SKM-1 (cell line): ENCODE measurements around the gene CAPRIN2.
A peak's percentile ranks its signal among the peaks of the same experiment; 100 is the strongest.

Experiments
- DNase-seq: peaks from one replicate; lab custom pipeline; 2025; ENCODE audit not compliant: unreplicated experiment; lab: John Stamatoyannopoulos, UW

The CAPRIN2 gene

DNA sequence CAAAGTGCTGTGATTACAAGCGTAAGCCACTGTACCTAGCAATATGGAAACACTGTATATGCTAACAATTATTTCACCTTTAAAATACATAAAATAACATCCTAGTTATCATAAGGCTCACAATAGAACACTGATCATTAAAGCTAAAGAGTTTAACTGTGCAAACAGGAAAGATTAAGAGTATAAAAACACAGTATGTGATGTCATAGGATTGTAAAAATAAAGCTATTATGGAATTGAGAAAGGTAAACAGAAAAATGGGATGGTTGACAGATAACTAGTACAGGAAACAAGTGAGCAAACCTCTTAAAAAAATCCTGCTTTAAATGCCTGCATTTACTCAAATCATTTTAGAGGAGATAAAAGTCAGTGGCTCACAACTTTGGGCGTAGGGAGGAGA lies 48.3 kb downstream of the CAPRIN2 start:
- no peak for DNase-seq

- DNase-seq, result no peak
Measured at GRCh38 chr12:30701056-30701455, 53.7 kb downstream of the CAPRIN2 start.

DNA sequence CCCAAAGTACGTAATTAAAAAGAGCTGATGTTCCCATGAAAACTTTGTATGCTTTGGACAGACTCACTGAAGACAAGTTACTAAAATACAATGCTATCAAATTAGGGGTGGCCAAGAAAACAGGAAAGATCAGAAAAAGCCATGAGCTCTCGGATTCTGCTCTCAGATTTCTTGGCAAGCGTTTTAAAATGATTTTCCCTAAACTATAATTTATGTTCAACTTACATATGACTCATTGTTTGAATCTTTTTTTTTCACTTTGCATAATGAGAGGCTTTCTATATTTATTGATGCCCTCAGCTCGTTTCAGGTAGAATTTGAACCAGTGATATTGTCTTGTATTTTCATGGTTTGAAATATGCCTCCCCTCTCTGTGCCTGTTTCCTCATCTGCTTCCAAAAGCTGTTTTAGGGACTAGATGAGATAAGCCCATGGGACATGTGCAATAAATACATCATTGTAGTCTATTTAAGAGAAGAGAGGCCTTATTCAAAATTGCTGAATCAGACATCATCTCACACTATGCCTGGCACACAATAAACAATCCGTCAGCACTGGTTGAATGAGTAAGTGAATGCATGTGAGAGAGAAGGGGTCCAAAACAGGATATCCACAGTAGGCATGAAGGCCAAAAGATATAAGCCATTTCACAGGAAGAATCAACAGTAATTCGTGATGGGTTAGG lies 54.4 kb downstream of the CAPRIN2 start:
- DNase-seq, result no peak

DNA sequence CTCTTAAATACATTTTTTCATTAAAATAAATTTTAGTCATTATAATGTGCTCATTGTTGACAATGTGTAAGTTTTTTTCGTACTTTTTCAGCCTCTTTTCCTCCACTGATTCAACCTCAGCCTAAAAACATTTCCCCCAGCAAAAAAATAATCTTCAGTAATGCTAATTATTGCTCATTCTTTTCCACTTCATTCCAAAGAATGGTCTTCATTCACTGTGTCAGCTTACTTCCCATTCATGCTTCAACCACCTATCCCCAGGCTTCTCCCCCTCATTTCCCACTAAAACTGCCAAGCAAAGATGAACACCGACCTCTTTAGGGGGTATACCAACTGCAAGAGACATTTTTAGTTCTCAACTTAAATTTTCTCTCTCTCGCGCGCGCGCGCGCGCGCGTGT lies 56.4 kb downstream of the CAPRIN2 start:
- no peak for DNase-seq

- no peak for DNase-seq
Measured at GRCh38 chr12:30696943-30697342, 57.8 kb downstream of the CAPRIN2 start.

DNA sequence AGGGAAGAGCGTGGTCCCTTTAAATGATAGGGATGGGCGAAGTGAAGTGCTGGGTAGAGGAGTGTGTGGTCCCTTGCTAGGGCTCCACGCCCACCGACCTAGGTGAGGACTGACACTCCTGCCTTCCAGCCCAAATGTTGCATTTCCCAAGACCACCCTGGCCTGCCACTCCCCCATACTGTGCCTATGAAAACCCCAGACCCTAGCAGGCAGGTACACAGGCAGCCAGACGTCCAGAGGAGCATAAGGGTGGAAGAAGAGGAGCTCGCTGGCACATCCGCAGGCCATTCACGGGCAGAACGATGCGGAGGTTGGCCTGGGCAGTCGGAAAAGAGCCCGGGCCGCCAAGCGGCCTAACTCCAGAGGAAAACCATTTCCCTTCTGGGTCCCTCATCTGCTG lies 58.3 kb downstream of the CAPRIN2 start:
- no peak for DNase-seq

DNA sequence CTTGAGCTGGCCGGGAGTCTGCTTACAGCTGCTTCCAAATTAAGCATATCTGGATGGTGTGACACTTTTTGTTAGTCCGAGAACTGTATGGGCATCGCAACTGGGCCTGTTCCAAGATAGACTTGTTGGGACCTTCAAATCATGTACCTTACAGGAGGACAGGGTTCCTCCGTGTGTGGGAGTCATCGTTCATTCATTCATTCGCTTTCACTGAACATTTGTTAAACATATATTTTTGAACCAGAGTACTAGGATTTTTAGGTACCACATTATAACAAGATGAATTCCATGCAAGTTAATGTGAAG lies 58.7 kb downstream of the CAPRIN2 start:
- DNase-seq, result no peak

DNA sequence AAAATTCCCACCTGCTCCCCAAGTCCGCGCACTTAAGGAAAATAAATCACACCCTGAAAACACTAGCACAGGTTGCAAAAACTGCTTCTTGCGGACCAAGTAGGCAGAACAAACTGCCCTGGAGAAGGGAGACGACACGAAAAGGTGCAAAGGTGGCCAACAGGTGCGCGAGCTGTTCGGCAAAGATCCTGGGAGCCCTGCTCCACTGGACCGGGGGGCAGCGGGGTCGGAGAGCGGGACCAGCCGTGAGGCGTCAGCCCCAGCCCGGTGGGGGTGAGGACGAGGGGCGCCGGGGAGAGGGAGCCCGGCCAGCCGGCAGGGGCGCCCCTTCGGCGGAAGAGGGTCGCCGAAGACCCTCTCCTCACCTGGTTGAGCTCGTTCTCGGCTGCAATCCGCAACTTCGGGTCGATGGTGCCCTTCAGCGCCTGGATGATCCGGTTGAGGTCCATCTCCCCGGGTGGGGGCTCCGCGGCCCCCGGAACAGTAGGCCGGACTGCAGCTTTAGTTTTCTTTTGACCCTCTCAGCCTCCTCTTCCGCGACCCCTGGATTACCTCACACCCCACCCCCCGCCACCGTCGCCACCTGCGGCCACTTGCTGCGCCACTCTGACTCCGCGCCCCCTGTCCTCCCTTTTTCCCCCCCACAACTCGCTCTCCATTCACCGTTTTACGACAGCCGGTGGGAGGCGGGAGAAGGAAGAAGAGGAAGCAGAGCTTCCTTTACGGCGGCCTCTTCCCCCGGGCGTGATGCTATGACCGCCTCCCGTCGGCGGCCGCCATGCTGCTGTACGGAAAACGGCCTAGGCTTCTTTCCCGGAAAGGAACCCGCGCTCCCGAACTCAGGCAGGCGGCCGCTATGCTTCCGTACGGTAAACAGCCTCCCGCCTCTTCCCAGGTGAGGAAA lies 59.3 kb downstream of the CAPRIN2 start, which contains the start of gene IPO8:
Gene IPO8 (minus strand): TSS at position 671 of the 904 bp plus-strand sequence. CDS start 222 bp downstream, at position 449.
- DNase-seq, result peak; percentile 46

DNA sequence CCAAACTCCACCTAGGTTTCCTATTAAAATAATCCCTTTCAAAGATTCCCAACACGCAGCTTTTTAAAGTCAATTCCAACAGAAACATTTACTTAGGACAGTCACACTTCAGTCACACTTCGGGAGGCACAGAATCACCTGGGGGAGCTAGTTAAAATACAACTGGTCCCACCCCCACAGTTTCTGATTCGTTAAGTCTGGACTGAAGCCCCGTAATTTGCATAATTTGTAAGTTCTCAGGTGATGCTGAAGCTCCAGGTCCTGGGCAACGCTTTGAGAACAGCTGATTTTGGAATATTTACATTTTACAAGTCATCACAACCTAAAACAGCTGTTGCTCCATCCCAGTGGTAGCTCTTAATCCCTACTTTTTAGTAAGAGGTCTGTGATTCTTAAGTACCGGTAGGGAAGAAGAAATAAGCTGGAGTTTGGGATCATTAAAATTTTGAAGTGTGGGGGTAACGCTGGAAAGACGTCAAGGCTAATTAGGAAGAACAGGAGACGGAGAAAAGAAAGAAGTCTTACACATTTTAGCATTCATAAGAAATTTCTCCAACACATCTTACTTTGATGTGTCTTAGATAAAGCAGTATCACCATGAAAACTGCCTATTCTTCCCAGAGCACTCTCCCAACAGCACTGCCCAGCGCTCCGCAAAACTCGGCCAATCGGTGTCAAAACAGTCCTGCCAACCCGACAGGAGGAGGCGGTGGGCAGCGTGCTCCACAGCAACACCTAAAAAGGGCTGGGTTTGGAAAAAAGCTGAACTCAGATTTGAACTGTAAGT lies 60.1 kb downstream of the CAPRIN2 start:
- DNase-seq, result no peak

- no peak for DNase-seq
Measured at GRCh38 chr12:30692470-30692869, 62.3 kb downstream of the CAPRIN2 start.

- DNase-seq, result no peak
Measured at GRCh38 chr12:30691122-30691879, 63.5 kb downstream of the CAPRIN2 start.

- no peak for DNase-seq
Measured at GRCh38 chr12:30687265-30687986, 67.3 kb downstream of the CAPRIN2 start.

- no peak for DNase-seq
Measured at GRCh38 chr12:30679241-30679640, 75.5 kb downstream of the CAPRIN2 start.

DNA sequence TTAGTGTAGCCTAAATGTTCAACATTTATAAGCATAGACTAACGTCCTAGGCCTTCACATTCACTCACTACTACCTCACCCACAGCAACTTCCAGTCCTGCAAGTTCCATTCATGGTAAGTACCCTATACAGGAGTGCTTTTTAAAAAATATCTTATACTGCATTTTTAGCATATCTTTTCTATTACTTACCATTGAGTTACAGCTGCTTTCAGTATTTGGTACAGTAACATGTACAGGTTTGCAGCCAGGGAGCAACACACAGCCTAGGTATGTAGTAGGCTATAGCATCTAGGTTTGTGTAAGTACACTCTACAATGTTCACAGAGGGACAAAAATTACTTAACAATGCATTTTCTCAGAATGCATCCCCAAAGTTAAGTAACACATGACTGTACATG lies 76.5 kb downstream of the CAPRIN2 start:
- no peak for DNase-seq

DNA sequence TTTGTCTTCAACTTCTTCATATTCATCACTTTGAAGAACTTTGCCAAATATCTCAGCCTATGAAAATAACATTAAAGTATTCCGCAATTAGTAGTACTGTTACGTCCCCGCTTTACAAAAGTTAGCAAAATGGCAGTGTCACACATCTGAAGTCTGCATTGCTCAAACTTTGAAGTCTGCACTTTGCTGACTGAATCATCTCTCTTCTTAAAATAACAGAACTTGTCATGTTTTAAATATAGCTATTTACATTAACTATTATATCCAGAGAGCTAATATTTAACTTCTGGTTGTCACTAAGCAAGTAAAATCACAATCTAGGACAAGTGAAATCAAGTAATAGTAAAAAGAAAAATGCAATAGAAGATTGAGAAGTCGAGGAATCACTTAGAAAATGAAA lies 93.5 kb downstream of the CAPRIN2 start:
- no peak for DNase-seq
